GM12875 (cell line): ENCODE data around the gene OR13J1.

ENCODE experiments used
- H3K4me3 ChIP-seq: one replicate; pipeline ENCODE4 v1.5.1; 2011; ENCODE audit warnings: low read depth, low read length, control low read depth
- TF ChIP-seq, protein P1 (sequence below): IDR thresholded peaks from 2 replicates; pipeline ENCODE4 v1.5.1; 2011; ENCODE audit warnings: low read depth, mild to moderate bottlenecking, control low read depth, inconsistent platforms, low read length, moderate library complexity, borderline replicate concordance; ENCODE audit not compliant: insufficient read depth

The OR13J1 gene

DNA sequence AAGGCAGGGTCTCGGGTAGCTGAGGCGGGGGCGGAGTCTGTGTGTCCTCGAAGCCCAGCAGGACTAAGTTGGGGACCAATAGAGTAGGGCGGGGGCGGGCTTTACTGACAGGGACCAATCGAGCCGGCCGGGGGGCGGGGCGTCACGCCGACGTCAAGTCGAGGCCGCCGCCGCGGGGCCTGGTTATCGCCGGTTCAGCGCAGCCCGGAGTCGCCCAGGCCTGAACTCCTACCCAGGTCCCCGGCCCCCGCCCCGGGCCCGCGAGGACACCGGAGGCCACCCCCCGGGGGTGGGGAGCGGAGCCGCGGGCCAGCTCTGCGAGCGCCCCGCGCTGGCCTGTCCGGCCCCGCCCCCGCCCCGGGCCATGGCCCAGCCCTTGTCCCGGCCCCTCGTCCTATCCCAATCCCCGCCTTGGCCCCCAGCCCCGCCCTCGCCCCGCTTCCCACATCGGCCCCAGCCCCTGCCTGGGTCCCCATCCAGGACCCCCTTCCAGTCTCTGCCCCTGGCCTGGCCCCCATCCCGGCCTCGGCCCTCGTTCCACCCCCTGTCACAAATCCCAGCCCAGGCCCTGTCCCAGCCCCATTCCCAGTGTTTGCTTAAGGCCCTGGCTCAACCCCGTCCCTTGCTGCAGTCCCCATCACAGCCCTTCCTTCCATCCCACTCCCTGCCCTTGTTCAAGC, 41.0 kb downstream of the OR13J1 start, which contains the start of gene TMEM8B:
Gene TMEM8B (plus strand): TSS at position 145 of the 680 bp plus-strand sequence. CDS start 220 bp downstream, at position 365.
- peak within 1 kb of the TSS; percentile 61 for H3K4me3 ChIP-seq
- TF ChIP-seq, protein P1, sequence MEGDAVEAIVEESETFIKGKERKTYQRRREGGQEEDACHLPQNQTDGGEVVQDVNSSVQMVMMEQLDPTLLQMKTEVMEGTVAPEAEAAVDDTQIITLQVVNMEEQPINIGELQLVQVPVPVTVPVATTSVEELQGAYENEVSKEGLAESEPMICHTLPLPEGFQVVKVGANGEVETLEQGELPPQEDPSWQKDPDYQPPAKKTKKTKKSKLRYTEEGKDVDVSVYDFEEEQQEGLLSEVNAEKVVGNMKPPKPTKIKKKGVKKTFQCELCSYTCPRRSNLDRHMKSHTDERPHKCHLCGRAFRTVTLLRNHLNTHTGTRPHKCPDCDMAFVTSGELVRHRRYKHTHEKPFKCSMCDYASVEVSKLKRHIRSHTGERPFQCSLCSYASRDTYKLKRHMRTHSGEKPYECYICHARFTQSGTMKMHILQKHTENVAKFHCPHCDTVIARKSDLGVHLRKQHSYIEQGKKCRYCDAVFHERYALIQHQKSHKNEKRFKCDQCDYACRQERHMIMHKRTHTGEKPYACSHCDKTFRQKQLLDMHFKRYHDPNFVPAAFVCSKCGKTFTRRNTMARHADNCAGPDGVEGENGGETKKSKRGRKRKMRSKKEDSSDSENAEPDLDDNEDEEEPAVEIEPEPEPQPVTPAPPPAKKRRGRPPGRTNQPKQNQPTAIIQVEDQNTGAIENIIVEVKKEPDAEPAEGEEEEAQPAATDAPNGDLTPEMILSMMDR = no peak

DNA sequence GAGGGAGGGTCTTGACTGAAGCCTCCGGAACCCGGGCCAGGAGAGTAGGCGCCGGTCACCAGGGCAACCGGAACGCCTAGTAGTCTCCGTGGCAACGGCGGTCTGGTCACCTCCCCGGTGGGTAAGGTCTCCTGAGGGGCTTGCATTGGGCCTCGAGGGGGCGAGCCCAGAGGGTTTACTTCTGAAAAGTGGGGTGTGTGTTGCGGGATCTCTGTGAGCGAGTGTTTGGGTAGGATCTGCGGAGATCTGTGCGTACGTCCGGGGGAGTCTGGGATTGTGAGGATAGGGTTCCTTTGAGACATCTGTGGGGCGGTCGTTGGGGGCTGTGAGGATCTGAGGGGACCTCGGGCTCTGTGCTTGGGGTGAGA, 41.5 kb downstream of the OR13J1 start, which contains the start of gene FAM221B:
Gene FAM221B (minus strand): TSS at position 17 of the 368 bp plus-strand sequence. CDS start 2,571 bp downstream, outside the sequence.
- peak within 1 kb of the TSS; percentile 61 for H3K4me3 ChIP-seq
- TF ChIP-seq, protein P1 = no peak

DNA sequence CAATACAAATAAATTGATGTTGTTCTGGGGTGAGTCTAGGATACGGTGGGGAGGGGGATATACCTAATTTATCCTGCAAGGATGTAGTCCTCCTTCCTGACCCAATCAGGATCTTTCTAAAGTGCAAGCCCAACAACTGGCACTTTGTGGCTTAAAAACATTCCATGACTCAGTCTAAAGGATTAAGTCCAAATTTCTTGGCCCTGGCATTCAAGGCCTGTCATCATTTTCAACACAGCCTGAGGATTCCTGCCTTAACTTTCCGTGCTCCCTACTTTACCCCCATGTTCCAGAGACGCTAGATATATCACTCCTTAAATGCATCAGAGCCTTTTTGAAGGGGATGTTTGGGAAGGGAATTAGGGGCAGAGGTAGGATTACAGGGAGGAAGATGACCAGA, 42.7 kb downstream of the OR13J1 start:
- TF ChIP-seq, protein P1 = no peak
- H3K4me3 ChIP-seq = no peak overlapping the region

DNA sequence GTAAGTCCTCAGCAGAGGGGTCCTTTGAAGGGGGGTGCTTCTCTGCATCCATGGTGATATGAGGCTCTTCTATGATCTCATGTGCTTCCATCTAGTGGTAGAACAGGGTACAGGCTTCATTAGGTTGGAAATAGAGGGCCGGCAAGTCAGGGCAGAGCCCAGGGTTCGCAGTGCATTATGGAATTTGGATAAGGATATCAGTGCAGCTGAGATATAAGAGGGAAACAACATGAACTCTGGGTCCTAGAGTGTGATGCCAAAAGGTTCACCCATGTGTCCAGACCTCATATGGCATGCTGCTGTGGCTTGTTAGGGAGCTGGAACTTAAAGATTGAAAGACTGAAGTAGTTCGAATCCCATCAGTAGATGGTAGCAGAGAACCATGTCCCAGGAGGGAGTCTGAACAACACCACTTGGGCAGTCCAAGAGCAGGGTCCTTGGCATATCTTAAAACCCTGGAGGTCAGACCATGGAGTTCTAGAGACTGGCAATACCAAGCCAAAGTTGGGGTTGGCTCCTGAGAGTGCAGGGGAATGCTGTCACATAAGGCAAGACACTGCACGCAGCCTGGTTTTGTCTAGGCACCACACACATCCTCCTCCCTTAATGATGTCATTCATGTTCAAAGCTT, 44.0 kb downstream of the OR13J1 start:
- TF ChIP-seq, protein P1 = peak; percentile 70; the same call in 1 of the 2 replicates
- H3K4me3 ChIP-seq = no peak overlapping the region

DNA sequence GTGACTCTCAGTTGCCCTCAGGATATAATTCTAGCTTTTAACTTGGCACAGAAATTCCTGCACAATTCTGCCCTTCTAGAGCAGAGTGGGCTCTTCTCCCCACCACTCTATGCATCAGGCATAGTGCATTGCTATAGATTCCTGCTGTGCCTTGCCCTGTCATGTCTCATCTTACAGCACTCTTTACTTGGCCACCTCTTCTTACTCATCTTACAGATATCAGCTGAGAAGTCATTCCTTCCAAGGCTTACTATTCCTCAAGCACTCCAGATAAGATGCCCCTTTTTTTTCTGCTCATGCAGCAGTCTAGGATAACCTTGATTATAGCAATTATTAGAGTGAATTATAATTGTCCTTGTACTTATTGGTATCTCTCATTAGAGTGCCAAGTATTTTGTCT, 47.3 kb downstream of the OR13J1 start:
- TF ChIP-seq, protein P1 = no peak
- no peak overlapping the region for H3K4me3 ChIP-seq

DNA sequence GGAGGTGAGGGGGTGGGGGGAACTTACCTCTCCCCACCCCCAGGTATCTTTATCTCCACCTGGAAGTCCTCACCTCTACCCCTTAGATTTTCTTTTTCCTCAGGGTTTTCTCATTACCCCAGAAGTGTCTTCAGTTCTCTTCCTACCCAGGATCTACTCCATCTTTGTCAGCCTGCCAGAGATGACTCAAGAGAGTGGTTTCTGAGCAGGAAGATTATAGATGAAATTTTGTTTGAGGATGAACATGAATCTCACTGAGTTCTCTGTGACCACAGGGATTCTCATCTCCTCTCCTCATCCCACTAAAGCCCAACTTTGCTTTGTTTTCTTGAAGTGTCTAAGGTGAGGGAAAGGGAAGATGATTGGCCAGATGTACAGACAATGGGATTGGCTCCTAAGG, 50.1 kb downstream of the OR13J1 start:
- TF ChIP-seq, protein P1 = no peak
- no peak overlapping the region for H3K4me3 ChIP-seq
